ENCODE data around the gene ATG5.

DNA sequence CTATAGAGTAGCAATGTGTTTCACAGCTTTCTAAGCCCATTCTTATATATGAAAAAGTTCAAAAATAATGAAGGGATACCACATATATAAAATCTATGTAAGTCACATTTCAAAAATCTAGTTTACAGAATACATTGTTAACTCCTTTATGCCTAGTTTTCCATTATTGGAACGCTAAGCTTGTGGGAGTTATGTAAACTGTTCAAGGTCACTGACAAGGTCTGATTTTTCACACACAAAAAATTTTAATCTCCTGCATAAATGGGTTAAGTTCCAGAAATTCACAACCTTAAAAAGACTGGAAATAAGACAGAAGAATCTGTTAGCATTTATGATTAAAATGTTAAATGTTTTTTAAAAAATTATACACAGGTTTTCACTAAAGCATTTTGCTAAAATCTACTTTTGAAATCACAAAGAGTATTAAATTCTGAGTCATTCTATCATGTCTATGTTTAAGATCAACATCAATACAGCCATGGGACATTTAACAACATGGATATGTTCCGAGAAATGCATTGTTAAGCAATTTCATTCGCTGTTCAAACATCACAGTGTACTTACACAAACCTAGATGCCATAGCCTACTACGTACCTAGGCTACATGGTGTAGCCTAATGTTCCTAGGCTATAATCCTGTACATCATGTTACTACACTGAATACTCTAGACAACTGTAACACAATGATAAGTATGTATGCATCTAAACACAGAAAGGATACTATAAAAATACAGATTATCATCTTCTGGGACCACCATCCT, 25.4 kb downstream of the ATG5 start:
- TF ChIP-seq, protein P1, sequence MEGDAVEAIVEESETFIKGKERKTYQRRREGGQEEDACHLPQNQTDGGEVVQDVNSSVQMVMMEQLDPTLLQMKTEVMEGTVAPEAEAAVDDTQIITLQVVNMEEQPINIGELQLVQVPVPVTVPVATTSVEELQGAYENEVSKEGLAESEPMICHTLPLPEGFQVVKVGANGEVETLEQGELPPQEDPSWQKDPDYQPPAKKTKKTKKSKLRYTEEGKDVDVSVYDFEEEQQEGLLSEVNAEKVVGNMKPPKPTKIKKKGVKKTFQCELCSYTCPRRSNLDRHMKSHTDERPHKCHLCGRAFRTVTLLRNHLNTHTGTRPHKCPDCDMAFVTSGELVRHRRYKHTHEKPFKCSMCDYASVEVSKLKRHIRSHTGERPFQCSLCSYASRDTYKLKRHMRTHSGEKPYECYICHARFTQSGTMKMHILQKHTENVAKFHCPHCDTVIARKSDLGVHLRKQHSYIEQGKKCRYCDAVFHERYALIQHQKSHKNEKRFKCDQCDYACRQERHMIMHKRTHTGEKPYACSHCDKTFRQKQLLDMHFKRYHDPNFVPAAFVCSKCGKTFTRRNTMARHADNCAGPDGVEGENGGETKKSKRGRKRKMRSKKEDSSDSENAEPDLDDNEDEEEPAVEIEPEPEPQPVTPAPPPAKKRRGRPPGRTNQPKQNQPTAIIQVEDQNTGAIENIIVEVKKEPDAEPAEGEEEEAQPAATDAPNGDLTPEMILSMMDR (conservative IDR thresholded peaks at IDR 0.05; ENCODE audit: low read length): no peak
- no peak for TF ChIP-seq EZH2phosphoT487 (IDR thresholded peaks at IDR 0.05; ENCODE audit: borderline replicate concordance)

Measured in Loucy (cell line).